Endothelial cell of umbilical vein (primary cell): Measurements from ENCODE around the gene FAM32A.

Experiments
- EZH2 ChIP-seq: IDR thresholded peaks from 2 replicates; pipeline ENCODE4 v1.6.1; 2012; ENCODE audit warnings: borderline replicate concordance, low read depth, mild to moderate bottlenecking, moderate library complexity, low read length, inconsistent platforms; ENCODE audit not compliant: severe bottlenecking
- MYC ChIP-seq: IDR thresholded peaks from one replicate; pipeline ENCODE4 v1.6.1; 2011; ENCODE audit warnings: mild to moderate bottlenecking, low read depth, low read length
- POLR2A ChIP-seq: IDR thresholded peaks from 2 replicates; pipeline ENCODE4 v1.6.1; 2012; ENCODE audit warnings: low read depth, mild to moderate bottlenecking, control low read depth, low read length
- TF ChIP-seq, protein P1 (sequence below), 2 donors: IDR thresholded peaks; 1 replicate in 1 of 2; 2 replicates in 1 of 2; pipeline ENCODE4 v1.5.1; 2011; ENCODE audit warnings: low read length in 2 of 2, mild to moderate bottlenecking in 2 of 2, moderate library complexity in 2 of 2, control low read depth in 1 of 2, inconsistent platforms in 1 of 2, low read depth in 1 of 2; ENCODE audit not compliant: insufficient read depth in 1 of 2; ENCODE audit errors: extremely low read depth in 1 of 2

DNA sequence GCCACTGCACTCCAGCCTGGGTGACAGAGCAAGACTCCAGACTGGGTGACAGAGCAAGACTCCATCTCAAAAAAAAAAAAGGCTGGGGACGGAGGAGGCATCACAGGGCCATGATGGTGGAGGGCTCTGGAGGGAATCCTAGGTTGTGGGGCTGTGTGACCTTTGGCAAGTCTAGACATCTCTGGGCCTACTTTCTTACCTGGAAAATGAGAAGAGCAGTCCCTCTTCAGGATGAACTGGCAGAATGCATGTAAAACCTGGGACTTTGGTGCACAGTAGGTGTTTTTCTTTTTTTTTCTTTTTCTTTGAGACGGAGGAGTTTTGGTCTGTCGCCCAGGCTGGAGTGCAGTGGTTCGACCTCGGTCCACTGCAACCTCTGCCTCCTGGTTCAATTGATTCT lies 25.6 kb upstream of the FAM32A start:
- no peak for TF ChIP-seq MYC
- TF ChIP-seq, protein P1, sequence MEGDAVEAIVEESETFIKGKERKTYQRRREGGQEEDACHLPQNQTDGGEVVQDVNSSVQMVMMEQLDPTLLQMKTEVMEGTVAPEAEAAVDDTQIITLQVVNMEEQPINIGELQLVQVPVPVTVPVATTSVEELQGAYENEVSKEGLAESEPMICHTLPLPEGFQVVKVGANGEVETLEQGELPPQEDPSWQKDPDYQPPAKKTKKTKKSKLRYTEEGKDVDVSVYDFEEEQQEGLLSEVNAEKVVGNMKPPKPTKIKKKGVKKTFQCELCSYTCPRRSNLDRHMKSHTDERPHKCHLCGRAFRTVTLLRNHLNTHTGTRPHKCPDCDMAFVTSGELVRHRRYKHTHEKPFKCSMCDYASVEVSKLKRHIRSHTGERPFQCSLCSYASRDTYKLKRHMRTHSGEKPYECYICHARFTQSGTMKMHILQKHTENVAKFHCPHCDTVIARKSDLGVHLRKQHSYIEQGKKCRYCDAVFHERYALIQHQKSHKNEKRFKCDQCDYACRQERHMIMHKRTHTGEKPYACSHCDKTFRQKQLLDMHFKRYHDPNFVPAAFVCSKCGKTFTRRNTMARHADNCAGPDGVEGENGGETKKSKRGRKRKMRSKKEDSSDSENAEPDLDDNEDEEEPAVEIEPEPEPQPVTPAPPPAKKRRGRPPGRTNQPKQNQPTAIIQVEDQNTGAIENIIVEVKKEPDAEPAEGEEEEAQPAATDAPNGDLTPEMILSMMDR (IDR thresholded peaks at IDR 0.05; ENCODE audit: extremely low read depth in 1 of 2, insufficient read depth in 1 of 2, low read depth in 1 of 2, low read length in 2 of 2): no peak
- no peak for TF ChIP-seq POLR2A
- no peak for TF ChIP-seq EZH2
